HFFc6 (cell line): Measurements from ENCODE around the gene DPY19L1. TPM values are rescaled to one million over a fixed set of nuclear protein-coding genes. Genes with fewer than 3 reads are reported as not detected.
"Not testable (repeated sequence)": the region's sequence is repeated elsewhere in the genome, so short reads cannot be mapped to it uniquely, and the experiment has no call there.

Experiments used
- DNase-seq: peaks from one replicate; pipeline ENCODE4 v3.0.0-alpha.2; 2018
- H3K27ac Mint-ChIP-seq: 2 replicates; pipeline ENCODE4 v1.8.0; 2020; ENCODE audit warnings: mild to moderate bottlenecking, mixed read lengths
- H3K27me3 Mint-ChIP-seq: 2 replicates; pipeline ENCODE4 v1.8.0; 2021; ENCODE audit warnings: mild to moderate bottlenecking, moderate library complexity, mixed read lengths; ENCODE audit not compliant: insufficient read depth
- H3K36me3 Mint-ChIP-seq: 2 replicates; pipeline ENCODE4 v1.8.0; 2021; ENCODE audit warnings: low read depth, mixed read lengths
- H3K4me1 Mint-ChIP-seq: 2 replicates; pipeline ENCODE4 v1.8.0; 2020; ENCODE audit warnings: low read depth, mixed read lengths
- H3K4me3 Mint-ChIP-seq: 2 replicates; pipeline ENCODE4 v1.8.0; 2020; ENCODE audit warnings: mild to moderate bottlenecking, moderate library complexity, mixed read lengths
- H3K9me3 Mint-ChIP-seq: 2 replicates; pipeline ENCODE4 v1.8.0; 2020; ENCODE audit warnings: mild to moderate bottlenecking, mixed read lengths
- microRNA-seq: library from miRNA; unstranded; fragments of <30 nt; microRNA quantifications from one replicate; pipeline ENCODE4, GENCODE V29; 2019
- total RNA-seq, 6 experiments: library from RNA; stranded (reverse); fragmentation: NEBNext Ultra II Directional; extraction: Animal tissue kit (Norgen Biotek cat#: 25700); gene quantifications; 2 replicates in 1 of 6; 3 replicates in 5 of 6; pipeline ENCODE4 v1.2.3, GENCODE V29; 2021
- TF ChIP-seq, protein P1 (sequence below): fragments of 200-600 bp; sonication (generic); IDR thresholded peaks from 2 replicates; pipeline ENCODE4 v1.5.0; 2021; ENCODE audit warnings: antibody characterized with exemption, mild to moderate bottlenecking

Gene DPY19L1
- total RNA-seq, 6 experiments from 2014 or later = 23.7 to 33.4 (median 30.2) TPM

DNA sequence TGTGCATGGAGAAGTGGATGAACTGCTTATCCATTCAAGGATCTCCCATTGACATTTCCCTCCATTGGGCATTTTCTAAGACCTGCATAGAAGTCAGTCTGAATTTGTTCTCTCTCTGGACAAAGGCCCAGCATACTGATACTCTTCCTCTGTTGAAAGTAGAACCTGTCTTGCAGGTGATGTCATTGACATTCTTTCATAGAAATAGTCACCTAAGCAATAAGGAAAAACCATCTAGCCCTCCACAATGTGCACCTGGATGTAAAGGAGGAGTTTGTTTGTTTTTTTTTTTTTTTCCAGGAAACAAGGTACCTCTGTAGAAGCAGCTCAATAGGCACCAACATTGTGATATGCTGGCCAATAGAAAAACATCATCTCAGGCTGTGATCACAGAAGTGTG, 150.4 kb downstream of the DPY19L1 start:
- Mint-ChIP-seq H3K9me3 (peaks cover 12% of the 10 kb centered on the region), H3K4me3 (no peak overlapping the region), H3K36me3 (peaks cover 9% of the 10 kb centered on the region), H3K27ac (no peak overlapping the region), H3K4me1 (peaks cover 15% of the 10 kb centered on the region), H3K27me3 (peaks cover 15% of the 10 kb centered on the region)
- TF ChIP-seq, protein P1, sequence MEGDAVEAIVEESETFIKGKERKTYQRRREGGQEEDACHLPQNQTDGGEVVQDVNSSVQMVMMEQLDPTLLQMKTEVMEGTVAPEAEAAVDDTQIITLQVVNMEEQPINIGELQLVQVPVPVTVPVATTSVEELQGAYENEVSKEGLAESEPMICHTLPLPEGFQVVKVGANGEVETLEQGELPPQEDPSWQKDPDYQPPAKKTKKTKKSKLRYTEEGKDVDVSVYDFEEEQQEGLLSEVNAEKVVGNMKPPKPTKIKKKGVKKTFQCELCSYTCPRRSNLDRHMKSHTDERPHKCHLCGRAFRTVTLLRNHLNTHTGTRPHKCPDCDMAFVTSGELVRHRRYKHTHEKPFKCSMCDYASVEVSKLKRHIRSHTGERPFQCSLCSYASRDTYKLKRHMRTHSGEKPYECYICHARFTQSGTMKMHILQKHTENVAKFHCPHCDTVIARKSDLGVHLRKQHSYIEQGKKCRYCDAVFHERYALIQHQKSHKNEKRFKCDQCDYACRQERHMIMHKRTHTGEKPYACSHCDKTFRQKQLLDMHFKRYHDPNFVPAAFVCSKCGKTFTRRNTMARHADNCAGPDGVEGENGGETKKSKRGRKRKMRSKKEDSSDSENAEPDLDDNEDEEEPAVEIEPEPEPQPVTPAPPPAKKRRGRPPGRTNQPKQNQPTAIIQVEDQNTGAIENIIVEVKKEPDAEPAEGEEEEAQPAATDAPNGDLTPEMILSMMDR = no peak
- no peak for DNase-seq

DNA sequence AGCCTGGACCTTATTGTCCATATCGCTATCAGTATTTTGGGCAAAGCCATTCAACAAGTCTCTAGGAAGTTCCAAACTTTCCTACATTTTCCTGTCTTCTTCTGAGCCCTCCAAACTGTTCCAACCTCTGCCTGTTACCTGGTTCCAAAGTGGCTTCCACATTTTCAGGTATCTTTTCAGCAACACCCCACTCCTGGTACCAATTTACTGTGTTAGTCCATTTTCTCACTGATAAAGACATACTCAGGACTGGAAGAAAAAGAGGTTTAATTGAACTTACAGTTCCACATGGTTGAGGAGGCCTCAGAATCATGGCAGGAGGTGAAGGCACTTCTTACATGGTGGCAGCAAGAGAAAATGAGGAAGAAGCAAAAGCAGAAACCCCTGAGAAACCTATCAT, 153.4 kb downstream of the DPY19L1 start:
- Mint-ChIP-seq H3K9me3 (peaks cover 12% of the 10 kb centered on the region), H3K27me3 (peaks cover 18% of the 10 kb centered on the region)
- not testable (repeated sequence) for H3K4me1 Mint-ChIP-seq, H3K27ac Mint-ChIP-seq, H3K4me3 Mint-ChIP-seq, DNase-seq, H3K36me3 Mint-ChIP-seq

DNA sequence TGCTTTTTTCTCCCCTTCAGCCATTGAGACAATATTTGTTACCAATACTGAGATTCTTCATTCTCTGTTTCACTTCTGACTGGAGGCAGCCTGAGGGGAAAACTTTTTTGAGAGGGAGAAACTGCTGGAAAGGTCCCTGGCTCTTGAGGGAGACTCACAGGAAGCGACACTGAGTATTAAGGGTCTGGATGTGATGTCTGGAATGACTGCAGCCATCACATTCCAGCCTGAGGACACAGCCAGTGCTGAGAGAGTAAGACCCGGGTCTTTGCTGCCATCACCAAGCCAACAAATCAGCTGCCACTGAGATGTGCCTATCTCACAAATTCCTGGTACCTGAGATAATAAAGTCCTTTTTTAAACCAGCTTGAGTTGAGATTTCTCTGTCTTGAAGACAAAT, 157.4 kb downstream of the DPY19L1 start:
- DNase-seq = no peak
- no peak overlapping the region for H3K4me3 Mint-ChIP-seq
- peaks cover 12% of the 10 kb centered on the region for H3K9me3 Mint-ChIP-seq
- peaks cover 10% of the 10 kb centered on the region for H3K27me3 Mint-ChIP-seq
- H3K27ac Mint-ChIP-seq = no peak overlapping the region
- TF ChIP-seq, protein P1 = no peak
- H3K4me1 Mint-ChIP-seq = no peaks in the 10 kb centered on the region
- H3K36me3 Mint-ChIP-seq = peaks cover 9% of the 10 kb centered on the region

DNA sequence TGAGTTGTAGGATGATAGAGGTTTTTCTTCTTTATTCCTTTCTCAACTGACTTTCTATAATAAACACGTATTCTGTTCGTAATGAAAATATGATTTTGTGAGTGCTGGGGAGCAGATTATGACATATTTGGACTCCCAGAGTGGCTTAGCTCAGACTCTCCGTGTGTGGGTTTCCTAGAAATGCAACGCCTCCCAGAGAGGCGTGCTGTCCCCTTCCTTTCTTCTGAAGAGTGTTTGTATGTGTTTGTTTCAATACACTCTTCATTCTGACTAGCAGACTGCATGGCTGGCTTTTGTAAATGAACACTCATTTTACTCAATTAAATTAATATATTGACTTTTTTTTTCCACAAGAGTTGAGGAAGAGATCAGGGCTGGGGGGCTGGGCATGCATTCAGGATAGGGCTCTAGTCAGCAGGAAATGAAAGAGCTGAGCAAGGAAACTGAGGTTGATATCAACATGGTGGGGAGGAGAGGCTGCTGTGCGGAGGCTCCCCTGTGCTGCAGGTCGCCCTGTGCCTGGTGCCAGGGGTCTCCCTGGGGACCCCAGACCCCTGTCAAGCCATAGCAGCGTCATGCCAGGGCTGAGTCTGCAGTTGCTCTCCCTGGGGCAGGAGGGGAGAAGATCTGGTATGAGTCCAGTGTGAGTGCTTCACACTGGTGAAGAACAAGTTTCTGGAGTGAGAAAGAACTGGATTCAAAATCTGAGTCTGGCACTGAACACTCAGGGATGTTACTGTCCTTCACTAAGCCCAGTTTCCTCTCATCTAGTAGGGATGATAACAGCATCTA, 158.1 kb downstream of the DPY19L1 start:
- not testable (repeated sequence) for H3K27me3 Mint-ChIP-seq, H3K36me3 Mint-ChIP-seq, DNase-seq, H3K4me3 Mint-ChIP-seq, H3K4me1 Mint-ChIP-seq, H3K27ac Mint-ChIP-seq
- H3K9me3 Mint-ChIP-seq = peaks cover 12% of the 10 kb centered on the region

Small RNAs within 50 kb of the gene (microRNA-seq; reads per million reads assigned to microRNA genes)
- gene MIR548N = not detected

Other genes starting within 250 kb of the DPY19L1 start
- gene TBX20, start 216.6 kb upstream of the DPY19L1 start, total RNA-seq = not detected